ELF-1 (cell line): Measurements from ENCODE around the gene GRWD1.

Source experiments
- DNase-seq: peaks from one replicate; pipeline ENCODE4 v3.0.0-alpha.2; 2016; ENCODE audit warnings: low read depth, low spot score

GRWD1 gene

DNA sequence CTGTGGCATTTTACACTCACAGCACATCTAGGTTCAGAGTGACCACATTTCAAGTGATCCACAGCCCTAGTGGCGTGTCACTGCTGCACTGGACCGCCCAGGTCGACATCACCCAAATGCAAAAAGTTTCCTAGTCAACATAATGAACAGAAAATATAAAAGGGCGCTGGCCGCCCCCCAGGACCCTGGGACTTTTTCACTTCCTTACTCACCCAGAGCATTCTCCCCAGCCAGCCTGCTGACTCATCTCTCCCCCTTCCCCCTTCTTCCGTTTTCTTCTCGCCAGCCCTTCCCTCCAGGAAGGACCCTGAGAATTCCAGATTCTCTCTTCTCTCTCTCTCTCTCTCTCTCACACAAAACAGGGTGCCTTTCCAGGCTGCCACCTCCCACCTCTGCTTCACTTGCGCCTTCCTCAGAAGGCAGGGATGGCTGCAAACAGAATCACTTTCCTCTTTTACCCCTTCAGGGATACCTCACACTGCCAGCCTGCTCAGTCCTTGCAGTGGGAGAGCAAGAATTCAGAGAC is 21.0 kb upstream of the GRWD1 start:
- peak; percentile 77 for DNase-seq

DNA sequence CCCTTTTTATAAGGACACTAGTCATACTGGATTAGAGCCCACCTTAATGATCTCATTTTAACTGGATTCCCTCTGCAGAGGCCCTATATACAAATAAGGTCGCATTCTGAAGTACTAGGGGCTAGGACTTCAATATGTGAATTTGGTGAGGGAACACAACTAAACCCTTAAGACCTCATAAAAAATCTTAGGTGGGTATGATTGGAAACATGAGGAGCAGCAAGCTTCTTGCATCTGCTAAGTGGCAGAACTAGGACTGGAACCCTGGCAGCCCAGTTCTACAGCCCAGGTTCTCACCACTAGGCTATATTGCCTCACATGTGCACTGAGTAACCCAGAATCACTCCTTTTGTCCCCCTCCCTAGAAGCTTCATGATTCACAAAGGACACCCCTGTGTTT is 17.1 kb upstream of the GRWD1 start:
- DNase-seq, result no peak

DNA sequence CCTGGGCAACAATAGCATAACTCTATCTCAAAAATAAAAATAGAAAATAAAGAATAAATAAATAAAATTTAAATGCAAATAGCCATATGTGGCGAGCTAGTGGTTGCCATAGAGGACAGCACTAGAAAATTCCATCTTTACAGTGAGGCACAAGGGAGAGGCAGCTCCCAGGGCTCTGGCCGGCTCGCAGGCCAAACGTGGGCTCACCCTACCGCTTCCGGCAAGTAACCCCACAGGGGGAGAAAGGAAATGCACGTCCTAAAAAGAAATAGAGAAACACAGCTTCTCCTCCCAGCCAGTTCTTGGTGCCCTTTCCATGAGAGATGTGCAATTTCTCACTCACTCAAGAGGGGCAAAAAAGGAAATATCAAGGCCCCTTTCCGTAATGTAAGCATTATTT is 12.4 kb upstream of the GRWD1 start:
- no peak for DNase-seq

DNA sequence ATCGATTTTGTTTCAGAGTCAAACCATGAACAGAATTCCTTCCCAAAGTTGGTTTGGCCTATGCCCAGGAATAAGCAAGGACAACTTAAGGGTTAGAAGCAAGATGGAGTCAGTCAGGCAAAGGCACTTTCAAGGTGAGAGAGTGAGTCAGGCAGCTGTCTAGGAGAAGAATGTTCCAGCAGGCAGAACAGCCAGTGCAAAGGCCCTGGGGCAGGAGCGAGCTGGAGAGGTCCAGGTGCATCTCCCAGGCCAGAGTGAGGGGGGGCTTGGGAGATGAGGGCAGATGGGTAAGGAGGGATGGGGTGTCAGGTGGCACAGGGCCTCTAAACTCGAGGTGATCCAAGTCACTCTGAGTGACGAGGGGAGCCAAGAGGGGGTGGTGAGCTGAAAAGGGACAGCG is 9.2 kb upstream of the GRWD1 start:
- DNase-seq, result no peak

DNA sequence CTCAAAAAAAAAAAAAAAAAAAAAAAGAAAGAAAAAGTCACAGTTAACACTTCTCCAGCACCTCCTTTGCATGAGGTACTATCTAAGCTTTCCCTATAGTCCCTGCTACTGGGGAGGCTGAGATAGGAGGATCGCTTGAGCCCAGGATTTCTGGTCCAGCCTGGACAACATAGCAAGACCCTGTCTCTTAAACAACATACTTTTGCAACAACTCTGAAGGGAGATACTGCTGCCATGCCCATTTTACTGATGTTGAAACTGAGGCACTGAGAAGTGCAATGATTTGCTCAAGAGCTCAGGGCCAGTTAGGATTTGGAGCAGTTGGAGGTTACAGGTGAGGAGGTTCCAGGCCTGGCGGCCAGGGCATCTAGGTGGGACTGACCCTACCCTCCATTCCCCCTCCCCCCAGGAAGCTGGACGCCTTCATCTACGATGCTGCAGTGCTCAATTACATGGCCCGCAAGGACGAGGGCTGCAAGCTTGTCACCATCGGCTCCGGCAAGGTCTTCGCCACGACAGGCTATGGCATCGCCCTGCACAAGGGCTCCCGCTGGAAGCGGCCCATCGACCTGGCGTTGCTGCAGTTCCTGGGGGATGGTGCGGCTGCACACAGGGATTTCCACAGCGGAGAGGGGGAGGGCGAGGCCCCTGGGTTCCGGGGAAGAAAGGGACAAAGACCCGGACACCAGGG is 4.3 kb upstream of the GRWD1 start:
- DNase-seq, result no peak

DNA sequence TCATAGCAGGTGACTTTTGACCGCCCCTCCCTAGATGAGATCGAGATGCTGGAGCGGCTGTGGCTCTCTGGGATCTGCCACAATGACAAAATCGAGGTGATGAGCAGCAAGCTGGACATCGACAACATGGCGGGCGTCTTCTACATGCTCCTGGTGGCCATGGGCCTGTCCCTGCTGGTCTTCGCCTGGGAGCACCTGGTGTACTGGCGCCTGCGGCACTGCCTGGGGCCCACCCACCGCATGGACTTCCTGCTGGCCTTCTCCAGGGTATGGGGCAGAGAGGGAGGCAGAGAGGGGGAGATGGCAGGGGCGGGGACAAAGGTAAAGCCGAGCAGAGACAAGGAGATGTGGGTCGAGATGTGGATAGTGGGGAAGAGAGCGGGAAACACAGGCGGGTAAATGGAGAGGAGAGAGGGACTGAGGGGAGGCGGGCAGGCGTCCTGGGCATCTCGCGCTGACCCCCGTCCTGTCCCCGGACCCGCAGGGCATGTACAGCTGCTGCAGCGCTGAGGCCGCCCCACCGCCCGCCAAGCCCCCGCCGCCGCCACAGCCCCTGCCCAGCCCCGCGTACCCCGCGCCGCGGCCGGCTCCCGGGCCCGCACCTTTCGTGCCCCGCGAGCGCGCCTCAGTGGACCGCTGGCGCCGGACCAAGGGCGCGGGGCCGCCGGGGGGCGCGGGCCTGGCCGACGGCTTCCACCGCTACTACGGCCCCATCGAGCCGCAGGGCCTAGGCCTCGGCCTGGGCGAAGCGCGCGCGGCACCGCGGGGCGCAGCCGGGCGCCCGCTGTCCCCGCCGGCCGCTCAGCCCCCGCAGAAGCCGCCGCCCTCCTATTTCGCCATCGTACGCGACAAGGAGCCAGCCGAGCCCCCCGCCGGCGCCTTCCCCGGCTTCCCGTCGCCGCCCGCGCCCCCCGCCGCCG is 3.4 kb upstream of the GRWD1 start:
- DNase-seq, result no peak

DNA sequence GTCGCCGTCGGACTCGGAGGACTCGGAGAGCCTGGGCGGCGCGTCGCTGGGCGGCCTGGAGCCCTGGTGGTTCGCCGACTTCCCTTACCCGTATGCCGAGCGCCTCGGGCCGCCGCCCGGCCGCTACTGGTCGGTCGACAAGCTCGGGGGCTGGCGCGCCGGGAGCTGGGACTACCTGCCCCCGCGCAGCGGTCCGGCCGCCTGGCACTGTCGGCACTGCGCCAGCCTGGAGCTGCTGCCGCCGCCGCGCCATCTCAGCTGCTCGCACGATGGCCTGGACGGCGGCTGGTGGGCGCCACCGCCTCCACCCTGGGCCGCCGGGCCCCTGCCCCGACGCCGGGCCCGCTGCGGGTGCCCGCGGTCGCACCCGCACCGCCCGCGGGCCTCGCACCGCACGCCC is 2.5 kb upstream of the GRWD1 start:
- DNase-seq, result peak; percentile 20

DNA sequence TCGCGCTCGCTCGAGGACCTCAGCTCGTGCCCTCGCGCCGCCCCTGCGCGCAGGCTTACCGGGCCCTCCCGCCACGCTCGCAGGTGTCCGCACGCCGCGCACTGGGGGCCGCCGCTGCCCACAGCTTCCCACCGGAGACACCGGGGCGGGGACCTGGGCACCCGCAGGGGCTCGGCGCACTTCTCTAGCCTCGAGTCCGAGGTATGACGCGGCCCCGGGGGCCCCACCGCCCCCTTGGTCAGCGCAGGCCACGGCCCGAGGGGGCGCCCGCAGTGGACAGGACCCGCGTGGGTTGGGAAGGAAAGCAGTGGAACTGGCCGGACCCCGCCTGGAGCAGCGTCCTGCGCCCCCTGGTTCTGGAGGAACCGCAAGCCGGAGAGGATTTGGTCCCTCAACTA is 2.1 kb upstream of the GRWD1 start:
- no peak for DNase-seq

DNA sequence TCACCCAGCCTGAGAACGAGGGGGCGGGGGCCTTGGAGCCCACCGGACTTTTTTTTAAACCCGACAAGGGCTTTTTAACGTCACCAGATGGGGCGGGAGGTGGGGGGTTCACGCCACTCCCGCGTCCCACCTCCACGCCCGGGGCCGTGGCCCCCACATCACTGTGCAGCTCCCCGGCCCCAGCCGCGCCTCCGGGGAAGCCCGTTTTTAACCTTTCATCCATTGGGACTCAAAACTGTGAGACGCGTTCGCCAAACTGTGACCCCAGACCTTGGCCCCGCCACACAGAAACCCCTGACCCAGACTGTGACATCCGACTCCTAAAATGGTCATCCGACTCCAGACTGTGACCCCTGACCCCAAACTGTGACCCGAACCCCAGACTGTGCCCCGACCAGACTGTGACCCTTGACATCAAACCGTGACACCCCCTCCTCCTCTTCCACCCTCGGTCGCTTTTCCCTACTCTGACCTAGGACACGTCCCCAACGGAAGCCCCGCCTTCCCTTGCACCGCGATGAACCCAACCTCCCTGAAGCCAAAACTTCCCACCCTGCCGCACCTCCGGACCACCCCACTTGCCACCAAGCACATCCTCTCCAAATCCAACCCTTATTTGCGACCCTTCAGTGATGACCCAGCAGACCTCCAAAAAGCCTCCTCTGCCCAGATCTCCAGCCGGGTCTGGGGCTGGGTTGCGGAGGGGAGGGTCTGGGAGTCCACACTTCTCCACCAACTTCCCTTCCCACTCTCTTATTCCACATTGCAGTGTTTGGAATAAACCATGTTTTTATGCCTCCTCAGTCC is 1.5 kb upstream of the GRWD1 start:
- DNase-seq, result peak; percentile 24

DNA sequence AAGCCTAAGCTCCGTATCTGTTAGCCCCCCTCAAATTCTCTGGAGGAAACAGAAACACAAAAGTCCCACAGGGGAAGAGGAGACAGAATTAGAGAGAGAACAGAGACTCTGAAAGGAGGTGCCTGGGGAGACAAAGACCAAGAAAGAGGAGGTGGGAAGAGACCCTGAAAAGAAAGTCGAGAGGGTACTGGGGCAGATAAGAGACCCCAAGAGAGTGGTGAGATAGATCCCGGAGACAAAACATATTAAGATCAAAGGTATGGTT is 915 bp upstream of the GRWD1 start:
- DNase-seq, result no peak

DNA sequence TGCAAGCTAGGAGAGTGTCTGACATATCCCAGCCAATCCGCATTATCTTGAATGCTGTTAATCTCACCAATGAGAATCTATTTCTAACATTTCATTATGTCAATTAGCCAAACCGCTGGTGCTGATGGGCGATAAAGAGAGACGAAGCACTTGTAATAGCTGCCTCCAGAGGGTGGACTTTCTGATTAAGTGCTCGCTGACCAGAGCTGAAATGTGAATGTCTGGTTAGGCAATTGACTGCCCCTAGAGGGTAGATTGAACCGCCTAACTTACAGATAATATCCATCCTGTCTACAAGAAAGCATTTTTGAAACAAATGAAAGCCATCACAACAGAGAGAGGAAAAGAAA is 552 bp upstream of the GRWD1 start:
- DNase-seq, result no peak

DNA sequence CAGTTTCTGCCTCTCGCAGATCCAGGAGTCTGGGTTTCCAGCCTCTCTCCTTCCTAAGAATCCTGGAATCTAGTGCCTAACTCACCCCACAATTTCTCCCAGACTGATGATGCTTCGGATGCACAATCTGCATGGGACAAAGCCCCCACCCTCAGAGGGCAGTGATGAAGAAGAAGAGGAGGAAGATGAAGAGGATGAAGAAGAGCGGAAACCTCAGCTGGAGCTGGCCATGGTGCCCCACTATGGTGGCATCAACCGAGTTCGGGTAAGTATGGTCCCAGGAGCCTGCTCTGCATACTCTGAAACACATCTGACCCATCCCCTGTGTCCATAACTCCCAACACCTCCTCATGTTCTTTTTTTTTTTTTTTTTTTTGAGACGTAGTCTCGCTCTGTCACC is 796 bp downstream of the GRWD1 start:
- DNase-seq, result no peak

DNA sequence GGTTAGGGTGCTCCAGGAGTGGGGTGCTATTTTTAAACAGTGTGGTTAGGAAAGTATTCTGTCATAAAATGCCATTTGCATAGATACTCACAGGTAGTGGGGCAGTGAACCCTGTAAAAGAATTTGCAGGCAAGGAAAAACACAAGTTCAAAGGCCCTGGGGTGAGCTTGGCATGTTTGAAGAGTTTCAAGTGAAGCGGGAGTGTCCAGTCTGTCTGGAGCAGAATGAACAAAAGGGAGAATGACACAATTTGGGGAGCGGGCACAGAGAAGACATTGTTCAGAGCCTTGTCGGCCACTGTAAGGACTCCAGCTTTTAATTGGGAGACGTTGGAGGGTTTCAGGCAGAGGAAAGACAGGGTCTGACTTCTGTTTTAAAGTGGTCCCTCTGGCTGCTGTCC is 2.8 kb downstream of the GRWD1 start:
- DNase-seq, result no peak

DNA sequence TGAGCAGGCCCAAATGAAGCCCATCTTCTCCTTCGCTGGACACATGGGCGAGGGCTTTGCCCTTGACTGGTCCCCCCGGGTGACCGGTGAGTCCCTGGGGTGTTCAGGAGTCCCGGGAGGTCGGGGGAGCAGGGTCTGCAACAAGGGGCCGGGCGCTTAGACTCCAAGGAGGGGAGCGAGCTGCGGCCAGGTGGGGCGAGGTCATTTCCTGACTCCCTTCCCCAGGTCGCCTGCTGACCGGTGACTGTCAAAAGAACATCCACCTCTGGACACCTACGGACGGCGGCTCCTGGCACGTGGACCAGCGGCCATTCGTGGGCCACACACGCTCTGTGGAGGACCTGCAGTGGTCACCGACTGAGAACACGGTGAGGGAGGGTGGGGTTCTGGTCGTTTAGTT is 4.7 kb downstream of the GRWD1 start:
- no peak for DNase-seq

DNA sequence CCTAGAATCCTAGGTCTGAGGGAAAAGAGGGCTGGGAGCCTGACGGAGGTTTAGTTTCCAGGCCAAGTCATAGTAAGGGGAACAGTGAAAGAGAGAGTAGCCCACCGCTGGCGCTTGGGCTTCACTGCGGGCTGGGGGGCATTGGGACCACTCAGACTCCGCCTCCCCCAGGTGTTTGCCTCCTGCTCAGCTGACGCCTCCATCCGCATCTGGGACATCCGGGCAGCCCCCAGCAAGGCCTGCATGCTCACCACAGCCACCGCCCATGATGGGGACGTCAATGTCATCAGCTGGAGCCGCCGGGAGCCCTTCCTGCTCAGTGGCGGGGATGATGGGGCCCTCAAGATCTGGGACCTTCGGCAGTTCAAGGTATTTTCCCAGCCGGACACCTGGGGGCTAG is 5.1 kb downstream of the GRWD1 start:
- DNase-seq, result no peak

DNA sequence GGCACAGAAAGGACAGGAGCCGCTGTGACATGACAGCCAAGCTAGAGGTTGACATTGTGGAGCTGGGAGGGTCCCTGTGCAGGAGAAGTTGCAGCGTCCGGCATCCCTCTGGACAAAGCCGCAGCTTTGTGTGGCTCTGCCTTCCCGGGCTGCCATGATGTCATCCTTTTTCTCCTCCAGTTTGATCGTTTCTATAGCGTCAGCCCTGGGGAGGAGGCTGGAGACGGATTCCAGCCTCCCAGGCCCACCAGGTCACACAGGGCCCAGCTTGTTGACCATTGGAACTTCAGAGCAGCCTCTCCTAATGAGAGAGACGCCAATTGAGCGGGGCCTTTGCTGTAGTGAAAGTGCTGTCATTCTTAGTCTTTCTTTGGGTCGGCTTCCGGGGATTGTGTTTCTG is 5.8 kb downstream of the GRWD1 start:
- no peak for DNase-seq

DNA sequence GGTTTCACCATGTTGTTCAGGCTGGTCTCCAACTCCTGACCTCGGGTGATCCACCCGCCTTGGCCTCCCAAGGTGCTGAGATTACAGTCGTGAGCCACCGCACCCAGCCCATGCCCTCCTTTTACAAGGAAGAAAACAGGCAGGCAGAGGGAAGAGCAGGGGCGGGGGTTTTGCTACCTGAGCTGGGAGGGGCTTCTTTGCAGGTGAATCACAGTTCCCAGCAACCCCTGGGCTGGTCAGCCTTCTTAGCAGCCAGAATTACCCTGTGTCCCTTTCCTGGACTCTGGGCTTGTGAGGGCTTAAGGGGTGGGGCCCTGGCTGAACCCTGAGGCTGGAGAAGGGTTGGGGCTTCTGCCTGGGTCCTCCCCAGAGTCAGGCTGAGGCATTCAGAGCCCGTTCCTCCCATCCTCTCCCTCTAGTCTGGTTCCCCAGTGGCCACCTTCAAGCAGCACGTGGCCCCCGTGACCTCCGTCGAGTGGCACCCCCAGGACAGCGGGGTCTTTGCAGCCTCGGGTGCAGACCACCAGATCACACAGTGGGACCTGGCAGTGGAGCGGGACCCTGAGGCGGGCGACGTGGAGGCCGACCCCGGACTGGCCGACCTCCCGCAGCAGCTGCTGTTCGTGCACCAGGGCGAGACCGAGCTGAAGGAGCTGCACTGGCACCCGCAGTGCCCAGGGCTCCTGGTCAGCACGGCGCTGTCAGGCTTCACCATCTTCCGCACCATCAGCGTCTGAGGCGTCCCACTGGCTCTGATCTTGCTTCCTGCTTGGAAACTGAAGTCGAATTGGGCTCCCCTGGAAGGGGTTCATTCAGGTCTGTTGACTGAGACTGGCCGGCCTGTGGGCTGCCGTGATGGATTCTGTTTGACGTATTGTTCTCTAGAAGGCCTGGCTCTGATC is 6.8 kb downstream of the GRWD1 start:
- DNase-seq, result no peak

DNA sequence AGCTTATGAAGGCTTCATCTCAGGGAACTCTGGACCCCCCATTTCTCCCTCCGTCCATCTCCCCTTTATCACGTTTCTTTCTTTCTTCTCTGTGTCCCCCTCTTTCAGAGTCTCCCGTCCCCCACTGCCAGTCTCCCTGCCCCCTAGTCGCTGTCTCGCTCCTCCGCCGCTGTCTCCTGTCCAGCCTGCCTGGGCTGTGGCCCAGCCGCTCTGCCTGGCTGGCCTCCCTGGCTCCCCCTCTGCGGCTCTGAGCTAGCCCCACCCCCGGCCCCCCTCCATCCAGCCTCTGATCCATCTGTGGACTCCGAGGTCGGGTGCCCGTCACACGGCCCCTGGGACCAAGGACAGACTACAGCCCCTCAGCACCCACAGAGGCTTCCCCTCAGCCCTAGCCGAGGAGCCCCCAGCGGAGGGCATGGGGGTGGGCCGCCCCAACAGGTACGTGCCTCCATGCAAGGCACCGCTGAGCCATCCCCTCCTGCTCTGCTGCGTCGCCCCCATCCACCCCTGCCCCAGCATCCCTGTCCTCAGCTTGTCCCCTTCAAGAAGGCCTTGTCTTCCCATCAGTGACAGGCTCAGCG is 8.5 kb downstream of the GRWD1 start:
- no peak for DNase-seq

DNA sequence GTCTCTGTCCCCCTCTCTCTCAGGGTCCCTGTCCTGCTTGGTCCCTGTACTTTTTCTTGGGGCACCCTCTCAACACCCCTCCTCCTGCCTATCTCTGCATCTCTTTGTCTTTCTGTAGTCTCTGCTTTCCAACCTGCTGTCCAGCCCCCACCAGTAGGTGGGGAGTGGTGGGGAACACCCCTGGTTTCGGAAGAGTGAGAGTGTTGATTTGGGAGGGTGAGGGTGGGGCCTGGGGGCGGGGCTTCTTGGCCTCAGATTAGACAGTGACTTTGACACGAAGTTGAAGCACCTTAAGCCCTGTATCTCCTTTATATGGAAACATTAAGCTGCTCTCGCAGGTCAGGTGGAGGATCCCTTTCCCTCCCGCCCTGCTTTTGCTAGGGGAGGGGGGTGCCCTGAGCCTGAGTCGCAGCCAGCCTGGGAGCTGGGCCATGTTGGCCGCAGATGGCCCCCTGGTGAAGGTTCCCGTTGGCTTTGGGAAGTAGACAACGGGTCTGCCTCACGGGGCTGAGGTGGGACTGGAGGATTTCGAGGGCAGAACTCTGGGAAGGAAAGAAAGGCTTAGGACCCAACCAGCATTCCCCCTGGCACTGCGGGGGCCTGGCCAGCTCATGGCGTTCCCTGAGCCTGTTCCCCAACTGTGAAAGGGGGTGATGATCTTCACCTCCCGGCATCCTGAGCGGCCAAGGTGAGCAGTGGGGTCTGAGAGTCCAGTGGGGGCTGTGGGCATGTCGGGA is 9.6 kb downstream of the GRWD1 start, which contains the start of gene KCNJ14:
Gene KCNJ14 (plus strand): TSS at position 404 of the 737 bp plus-strand sequence. CDS start 6,151 bp downstream, outside the sequence.
- no peak for DNase-seq

DNA sequence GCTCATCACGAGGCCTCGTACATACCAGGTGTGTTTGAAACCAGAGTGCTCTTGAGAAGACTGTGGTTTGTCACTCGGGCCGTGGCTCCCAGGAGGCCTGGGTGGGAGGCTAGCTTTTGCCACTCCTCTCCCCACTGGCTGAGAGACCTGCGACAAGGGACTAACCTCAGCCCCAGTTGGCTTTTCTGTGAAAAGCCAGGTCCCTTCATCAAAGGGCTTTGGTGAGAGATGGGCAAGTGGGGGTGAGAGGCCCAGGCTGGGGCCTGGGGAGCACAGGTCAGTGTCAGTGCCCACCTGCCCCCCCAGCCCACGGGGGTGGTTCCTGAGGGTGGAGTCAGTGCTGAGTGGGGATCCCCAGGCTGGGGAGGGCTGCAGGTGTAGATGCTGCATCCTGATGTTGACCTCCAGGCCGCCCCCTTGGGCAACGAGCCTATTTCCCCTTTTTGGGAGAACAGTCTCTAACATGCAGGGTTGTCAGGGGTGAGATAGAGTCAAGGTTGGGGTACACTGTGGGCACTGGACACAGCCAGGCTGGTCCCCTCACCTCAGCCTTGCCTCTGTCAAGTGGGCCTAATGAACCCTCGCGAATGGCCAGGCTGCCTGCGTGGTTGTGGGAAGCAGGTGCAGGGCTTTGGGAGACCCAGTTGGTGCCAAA is 10.3 kb downstream of the GRWD1 start:
- DNase-seq, result no peak
